Stimulated activated CD8-positive, alpha-beta memory T cell treated with anti-CD3 and anti-CD28 coated beads, Interleukin-15, amount 100 ng/mL, for 1 hour (primary cell): ENCODE data around the gene BRD7.

Source experiments
- DNase-seq: peaks from one replicate; pipeline ENCODE4 v3.0.0-alpha.2; 2020; ENCODE audit warnings: low read depth

The BRD7 gene

GRCh38 chr16:50303041-50303604 is 65.7 kb downstream of the BRD7 start:
- no peak for DNase-seq

DNA sequence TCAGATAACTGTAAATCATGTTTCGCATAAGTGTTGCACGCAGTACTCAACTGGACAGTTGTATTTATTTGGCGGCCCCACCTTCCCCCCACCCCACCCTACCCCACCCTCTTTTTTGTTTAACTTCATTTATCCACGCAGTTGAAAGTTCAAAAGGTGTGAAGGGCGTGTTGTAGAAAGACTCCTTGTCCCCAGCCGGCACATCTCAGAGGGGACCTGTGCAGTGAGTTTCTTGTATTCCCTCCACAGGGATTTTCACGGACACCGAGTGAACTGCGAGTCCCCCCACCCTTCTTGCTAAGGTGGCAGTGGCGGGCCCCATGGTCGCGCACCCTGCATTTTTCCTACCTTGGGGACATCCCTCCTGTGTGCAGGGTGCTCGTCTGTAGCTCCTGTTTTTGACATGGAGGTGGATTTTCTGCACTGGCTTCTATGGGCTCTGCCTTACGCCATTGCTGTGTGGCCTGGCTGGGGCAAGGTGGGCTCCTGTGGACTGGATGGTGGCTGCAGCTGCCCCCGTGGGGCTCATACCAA is 66.2 kb downstream of the BRD7 start:
- DNase-seq, result no peak

DNA sequence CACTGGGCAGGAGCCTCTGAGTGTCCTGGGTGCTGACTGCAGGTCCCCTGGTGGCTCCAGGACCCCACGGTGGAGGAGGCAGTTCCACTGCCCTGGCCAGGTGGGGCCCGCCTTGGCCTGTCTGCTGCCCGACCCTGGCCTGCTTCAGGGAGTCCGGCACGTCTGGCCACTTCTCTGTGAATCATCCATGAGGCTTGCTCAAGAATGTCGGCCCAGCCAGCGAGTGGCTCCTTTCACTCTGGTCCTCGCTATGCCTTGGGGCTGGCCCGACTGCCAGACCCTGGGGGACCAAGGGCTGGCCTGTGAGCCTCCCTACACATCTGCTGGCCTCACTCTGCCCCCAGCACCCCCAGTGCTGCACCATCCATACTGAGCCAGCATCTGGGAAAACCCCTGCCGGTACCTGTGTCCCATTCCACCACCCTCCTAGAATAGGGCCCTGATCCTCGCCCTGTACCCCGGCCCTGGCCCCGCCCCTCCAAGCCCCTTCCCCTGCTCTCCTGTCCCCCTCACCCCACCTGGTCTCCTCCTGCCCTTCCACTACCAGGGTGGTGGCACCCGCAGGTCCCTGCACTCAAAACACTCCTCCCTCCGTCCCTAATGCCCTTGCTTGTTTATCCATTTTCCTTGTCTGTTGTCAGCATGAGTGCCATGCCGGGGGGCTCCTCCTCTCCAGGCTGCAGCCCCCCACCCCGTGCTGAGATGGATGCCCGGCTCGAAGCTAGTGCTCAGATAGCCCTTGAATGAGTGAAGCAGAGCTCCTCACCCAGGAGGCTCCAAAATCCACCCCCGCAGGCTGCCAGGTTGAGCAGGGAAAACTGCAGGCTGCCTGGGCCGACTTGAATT is 66.9 kb downstream of the BRD7 start:
- DNase-seq, result no peak

- DNase-seq, result no peak
Observed at GRCh38 chr16:50300942-50301625, 67.7 kb downstream of the BRD7 start.

- DNase-seq, result no peak
Observed at GRCh38 chr16:50299508-50300105, 69.2 kb downstream of the BRD7 start.

GRCh38 chr16:50298591-50299507 is 69.9 kb downstream of the BRD7 start:
- DNase-seq, result no peak

DNA sequence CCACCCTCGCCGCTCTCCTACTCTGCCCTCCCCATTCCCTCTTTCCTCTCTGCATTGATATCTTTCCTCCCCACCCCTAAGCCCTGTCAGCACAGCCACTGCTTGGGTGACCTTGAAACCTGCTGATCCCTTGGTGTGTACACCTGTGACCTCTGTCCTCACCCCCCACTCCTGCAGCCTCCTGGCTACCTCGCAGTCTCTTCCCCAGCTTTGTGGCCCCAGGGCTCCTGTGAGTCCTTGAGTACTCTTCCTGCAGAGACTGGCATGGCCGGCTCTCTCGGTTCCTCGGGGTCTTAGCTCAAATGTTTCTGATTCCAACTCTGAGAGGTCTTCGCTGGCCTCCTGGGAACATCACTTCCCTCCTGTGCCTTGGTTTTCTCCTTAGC is 70.7 kb downstream of the BRD7 start:
- no peak for DNase-seq

DNA sequence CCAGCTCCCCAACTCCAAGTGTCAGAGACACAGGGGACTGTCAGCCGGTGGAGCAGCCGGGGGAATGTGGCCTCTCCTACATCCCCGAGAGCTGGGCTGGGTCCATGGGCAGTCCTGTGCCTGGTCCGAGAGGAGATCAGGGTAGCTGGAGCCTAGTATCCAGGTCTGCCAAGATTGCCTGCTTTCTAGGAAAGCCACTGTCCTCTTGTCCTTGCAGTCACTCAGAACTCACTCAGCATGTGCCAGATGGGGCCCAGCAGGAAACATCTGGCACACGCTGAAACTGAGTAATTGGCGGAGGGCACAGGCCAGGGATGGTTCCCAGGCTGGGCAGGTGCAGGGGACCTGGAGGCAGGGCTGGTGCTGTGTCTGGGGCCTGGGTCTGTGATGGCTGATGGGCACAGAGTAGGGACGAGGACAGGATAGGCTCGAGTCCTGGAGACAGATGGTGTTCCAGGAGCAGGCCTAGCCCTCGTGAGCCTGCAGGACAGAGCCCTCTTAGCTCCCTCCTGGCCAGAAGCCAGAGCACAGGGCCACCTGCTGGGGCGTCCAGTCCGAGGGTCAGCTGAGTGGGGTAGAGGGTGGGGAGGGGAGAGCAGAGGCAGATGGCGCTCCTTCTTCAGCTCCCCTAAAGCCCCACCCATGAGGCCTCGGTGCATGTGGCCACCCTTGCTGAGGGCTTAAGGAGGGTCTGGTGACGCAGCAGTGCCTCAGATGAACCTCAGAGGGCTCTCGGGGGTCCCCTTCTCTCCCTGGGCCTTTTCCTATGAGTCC is 71.3 kb downstream of the BRD7 start:
- no peak for DNase-seq

- no peak for DNase-seq
Observed at GRCh38 chr16:50296807-50297206, 72.0 kb downstream of the BRD7 start.

DNA sequence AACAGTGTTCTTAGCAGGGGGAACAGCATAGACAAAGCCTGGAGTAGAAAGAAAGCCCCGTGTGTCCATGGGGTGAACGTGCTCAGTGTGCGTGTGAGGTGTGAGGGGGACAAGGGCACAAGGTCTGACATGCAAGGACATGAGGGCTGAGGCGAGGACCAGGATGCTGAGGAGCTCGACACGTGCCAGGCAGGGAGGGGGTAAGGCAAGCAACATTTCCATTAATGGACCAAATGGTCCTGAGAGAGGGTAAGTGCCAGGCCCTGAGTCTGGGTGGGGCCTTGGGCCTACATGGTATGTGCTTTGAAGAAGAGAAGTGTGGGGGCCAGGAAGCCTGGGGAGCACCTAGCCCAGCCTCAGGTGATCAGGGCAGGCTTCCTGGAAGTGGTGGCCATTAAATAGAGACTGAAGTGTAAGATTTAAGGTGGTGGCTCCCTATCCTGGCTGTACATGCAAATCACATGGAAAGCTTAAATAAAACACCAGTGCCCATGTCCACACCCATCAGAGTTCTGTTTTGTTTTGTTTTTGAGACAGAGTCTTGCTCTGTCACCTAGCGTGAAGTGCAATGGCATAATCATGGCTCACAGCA is 73.2 kb downstream of the BRD7 start:
- no peak for DNase-seq

- no peak for DNase-seq
Observed at GRCh38 chr16:50294955-50295354, 73.8 kb downstream of the BRD7 start.

GRCh38 chr16:50293994-50294855 is 74.6 kb downstream of the BRD7 start:
- DNase-seq, result no peak

GRCh38 chr16:50293041-50293783 is 75.6 kb downstream of the BRD7 start:
- DNase-seq, result no peak

DNA sequence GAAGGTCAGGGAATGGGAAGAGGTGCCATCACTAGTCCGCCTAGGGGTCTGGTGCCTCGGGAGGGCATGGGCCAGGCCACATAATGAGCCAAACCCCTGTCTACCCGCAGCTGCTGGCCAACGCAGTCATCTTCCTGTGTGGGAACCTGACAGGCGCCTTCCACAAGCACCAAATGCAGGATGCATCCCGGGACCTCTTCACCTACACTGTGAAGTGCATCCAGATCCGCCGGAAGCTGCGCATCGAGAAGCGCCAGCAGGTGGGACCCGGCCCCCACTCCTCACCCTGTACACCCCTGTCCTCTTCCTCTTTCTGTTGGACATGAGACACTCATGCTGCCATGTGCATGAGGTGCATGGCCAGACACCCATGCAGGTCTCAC is 76.2 kb downstream of the BRD7 start:
- DNase-seq, result no peak

GRCh38 chr16:50291719-50292565 is 76.8 kb downstream of the BRD7 start:
- no peak for DNase-seq

DNA sequence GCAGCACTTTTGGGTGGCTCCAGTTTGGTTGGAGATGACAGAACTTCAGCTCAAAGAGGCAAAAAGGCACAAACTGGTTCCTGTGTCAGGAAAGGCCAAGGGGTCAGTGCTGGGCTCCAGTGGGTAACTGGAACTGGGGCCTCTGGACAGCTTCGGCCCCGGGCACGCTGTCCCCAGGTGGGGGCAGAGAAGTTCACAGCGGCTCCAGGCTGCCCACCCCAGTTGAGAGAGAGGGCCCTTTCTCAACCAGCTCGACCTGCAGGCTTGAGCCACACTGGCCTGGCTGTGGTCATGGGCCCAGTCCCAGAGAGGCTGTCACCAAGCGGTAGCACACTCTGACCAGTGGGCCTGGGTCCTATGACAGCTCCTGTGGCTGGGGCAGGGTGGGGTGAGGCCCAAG is 77.9 kb downstream of the BRD7 start:
- no peak for DNase-seq

GRCh38 chr16:50289950-50290764 is 78.6 kb downstream of the BRD7 start:
- no peak for DNase-seq
